Activated T-helper 9 cell treated with anti-CD3 and anti-CD28 coated beads, Interleukin-2, amount 50 U/mL, for 16 hours (primary cell): ENCODE results near the gene CLDN6.

ENCODE experiments used
- DNase-seq: peaks from one replicate; pipeline ENCODE4 v3.0.0-alpha.2; 2020; ENCODE audit warnings: low read depth

Gene CLDN6

DNA sequence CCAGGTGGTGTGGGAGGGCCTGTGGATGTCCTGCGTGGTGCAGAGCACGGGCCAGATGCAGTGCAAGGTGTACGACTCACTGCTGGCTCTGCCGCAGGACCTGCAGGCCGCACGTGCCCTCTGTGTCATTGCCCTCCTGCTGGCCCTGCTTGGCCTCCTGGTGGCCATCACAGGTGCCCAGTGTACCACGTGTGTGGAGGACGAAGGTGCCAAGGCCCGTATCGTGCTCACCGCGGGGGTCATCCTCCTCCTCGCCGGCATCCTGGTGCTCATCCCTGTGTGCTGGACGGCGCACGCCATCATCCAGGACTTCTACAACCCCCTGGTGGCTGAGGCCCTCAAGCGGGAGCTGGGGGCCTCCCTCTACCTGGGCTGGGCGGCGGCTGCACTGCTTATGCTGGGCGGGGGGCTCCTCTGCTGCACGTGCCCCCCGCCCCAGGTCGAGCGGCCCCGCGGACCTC, 4.5 kb downstream of the CLDN6 start:
- DNase-seq, result no peak

DNA sequence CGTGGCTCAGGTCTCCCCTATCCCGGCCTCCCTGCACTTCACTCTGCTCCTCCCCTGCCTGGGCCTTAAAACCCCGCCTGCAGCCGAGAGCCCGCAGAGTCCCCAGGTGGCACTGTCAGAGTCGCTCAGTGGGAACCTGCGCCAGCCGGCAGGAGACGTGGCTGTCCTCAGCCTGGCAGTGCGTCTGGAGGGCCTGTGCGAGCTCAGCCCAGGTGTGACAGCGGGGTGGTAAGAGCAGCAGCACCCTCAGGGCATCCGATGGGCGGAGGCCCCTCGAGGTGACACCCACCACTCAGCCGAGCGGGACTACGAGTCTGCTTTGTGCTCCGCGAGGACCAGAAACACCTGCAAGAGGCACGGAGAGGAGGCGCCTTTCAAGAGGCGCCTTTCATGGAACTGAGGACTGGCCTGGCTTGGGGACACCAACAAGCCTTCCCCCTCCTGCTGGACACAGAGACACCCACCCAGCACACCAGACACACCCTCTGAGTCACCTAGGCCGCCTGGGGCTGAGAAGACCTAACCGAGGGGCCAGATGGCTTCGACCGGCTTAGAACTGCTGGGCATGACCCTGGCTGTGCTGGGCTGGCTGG, 5.1 kb downstream of the CLDN6 start, which contains the start of gene CLDN9:
Gene CLDN9 (plus strand): TSS at position 96 of the 593 bp plus-strand sequence. CDS start 440 bp downstream, at position 536.
- DNase-seq, result no peak

DNA sequence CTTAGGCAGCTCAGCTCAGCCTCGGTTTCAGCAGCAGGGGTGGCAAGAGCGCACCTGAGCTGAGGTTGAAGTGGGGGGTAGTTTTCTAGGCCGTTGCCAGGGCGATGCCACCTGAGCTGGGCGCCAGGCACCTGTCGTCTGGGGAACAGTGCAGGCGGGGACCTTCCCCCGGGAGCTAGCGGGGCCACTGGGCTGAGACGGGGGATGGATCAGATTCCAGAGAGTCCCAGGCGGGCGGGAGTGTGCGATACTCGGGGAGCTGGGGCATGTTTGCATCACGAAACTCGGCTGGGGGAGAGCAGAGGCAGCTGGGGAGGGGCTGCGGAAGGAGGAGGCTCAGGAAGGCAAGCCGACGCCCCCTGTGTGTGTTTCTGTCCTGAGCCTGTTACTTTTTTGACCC, 5.7 kb downstream of the CLDN6 start:
- DNase-seq, result no peak

DNA sequence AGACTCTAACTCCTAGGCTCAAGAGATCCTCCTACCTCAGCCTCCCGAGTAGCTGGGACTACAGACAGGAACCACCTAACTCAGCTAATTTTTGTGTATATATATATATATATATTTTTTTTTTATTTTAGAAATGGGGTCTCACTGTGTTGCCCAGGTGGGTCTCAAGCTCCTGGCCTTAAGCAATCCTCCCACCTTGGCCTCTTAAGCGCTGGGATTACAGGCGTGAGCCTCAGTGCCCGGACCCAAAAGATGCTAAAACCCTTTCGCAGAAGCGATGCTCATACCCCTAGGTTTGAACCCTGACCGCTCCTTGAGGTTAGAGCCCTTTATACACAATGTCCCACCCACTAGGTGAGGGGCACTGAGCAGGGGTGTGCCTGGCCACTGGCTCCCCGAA, 7.5 kb downstream of the CLDN6 start:
- DNase-seq, result no peak

DNA sequence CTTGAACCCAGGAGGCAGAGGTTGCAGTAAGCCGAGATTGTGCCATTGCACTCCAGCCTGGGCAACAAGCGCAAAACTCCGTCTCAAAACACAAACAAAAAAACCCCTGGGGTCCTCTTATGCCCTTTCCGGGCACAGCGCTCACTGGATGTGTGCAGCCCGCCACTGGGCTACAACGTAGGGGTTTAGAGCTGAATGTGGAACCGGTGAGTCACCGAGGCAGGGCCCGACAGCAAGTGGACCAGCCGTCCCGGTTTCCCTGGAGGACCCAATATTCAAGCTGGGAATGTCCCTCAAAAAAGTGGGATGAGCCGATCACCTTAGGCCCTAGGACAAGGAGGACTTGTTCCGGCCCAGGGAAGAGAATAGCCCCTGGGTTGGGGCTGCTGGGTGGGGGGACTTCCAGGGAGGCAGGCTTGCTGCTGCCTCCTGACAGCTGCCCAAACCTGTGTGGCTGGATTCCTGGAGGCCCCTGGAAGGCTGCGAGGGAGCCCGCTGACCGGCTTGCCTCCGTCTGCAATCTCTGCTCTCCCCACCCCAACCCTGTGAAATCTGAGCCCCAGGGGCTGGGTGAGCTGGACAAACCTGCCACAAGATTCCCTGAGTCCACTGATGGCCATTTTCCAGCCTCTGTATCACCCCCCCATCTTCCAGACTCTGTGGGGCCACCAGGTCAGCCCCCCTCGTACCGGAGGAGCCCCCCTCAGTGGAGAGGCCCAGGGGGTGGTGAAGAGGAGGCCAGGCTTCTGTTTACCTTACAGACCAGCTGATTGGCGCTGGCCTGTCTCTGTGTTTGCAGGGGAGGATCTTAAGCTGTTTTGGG, 8.2 kb downstream of the CLDN6 start:
- DNase-seq, result no peak

DNA sequence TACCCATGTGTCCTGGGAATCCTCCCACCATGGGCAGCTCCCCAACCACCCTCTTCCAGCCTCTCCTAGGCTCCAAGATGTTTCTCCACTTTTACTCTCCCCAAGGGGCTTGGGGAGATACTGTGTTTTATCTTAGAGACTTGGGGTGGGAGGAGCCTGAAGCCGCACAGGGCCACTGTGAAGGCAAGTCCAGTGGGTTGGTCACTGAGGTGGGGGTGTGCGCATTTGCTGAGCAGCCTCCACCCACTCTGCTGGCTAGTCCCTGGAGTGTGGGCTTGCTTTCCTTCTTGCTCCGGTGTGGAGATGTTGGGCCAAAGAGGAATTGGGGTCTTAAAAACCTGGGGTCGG, 9.3 kb downstream of the CLDN6 start:
- no peak for DNase-seq

DNA sequence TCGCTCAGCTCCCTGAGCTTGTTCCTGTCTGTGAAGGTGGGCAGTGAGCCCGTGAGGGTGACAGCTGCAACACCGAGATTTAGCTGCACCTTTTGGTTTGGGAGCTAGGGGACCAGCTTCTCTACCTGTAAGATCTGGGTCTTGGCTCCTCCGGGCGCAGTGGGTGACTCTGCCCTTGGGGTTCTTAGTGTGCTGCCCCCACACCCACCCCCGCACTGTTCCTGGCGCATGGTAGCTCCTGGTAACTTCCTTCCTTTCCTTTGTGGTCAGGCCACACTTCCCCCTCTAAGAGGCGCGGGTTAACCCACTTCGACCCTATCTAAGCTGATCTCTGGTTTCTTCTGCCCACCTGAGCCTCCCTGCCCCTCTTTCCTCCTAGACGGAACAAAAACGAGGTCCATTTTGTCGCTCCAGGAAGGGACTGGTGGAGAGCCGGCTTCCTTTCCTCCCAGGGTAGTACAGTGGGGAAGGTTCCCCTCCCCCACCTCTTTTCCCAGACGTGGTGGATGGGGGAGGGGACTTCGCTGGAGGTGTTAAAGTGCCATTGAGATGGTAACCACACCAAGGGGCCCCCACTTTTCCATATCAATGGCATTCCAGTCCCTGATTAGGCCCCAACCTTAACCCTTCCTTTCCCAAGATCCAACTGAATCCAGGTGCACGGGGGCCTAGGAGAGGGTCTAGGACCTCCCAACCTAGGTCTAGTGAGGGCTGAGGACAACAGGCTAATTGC, 9.9 kb downstream of the CLDN6 start:
- no peak for DNase-seq

DNA sequence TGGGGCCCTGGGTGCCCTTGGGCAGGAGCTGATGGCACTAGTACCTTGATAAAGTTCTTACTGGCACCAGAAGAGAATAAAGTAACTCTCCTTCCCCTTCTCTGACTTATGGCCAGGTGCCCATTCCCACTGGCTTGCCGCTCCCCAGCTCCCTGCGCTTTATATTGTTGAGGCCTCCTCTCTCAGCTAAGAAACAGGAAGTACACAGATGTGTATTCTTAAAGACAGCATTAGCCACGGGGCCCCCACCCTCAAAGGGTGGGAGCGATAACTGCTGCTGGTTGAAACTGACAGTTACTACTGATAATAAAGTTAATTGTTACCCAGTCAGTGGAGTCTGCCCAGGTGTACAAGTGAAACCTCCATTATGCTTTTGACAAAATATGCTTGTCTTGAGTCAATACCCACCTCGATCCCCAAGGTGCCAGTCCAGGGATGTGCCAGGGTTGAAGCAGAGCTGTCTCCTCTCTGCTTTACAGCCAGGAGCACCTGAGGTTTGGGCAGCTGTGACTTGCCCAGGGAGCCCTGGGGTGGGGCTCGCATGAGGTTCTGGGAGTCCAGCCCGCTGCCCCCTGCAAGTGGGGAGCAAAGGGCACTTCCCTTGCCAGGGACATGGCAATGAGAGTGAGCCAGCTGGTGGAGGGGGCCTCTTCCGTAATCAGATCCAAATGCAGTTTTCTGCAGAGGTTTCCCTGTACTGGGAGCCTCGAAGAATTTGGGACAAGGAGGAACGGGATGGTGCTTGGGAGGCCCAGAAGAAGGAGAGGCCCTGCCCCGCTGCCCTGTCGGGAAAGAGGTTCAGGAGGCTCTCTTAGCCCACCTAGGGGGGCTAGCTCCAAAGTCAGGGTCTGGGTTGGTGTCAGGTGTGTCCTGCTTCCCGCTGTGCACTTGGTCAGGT, 10.7 kb downstream of the CLDN6 start:
- no peak for DNase-seq

DNA sequence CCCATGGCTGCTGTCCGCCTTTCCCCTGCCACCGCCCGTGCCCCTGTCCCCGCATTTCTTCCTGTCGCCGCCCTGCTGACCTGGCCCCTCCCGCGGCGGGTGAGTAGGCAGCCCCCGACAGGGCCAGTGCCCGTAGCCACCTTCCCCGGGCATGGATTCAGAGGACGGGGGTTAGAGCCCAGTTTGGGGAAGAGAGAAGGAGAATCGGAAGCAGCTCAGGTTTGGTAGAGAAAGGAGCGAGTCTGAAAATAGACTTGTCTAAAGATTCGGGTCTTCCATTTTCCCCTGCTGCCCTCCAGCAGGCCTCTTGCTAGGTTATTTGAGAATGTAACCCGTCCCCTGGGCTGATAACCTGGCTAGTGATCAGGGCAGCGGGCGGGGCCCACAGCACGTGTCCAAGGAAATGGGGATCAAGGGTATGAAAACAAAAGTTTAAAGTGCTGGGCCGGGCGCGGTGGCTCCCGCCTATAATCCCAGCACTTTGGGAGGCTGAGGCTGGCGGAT, 13.2 kb downstream of the CLDN6 start:
- DNase-seq, result no peak

DNA sequence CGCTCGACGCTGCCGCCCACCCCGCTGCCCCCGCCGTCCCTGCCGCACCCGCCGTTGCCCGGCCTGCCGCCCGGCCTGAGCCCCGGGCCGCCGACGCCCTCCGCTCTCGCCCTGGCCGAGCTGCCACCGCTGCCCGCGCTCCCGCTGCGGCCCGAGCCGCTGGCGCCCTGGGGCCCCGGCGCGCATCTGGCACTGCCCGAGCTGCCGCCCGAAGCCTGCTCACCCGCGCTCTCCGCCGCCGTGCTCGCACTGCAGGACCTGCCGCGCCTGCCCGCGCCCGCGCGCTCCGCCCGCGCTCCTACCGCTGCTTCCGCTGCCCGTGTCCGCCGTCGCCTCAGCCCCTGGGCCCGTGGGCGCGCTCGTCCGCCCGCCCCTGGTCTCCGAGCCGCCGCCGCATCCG, 13.7 kb downstream of the CLDN6 start:
- no peak for DNase-seq

DNA sequence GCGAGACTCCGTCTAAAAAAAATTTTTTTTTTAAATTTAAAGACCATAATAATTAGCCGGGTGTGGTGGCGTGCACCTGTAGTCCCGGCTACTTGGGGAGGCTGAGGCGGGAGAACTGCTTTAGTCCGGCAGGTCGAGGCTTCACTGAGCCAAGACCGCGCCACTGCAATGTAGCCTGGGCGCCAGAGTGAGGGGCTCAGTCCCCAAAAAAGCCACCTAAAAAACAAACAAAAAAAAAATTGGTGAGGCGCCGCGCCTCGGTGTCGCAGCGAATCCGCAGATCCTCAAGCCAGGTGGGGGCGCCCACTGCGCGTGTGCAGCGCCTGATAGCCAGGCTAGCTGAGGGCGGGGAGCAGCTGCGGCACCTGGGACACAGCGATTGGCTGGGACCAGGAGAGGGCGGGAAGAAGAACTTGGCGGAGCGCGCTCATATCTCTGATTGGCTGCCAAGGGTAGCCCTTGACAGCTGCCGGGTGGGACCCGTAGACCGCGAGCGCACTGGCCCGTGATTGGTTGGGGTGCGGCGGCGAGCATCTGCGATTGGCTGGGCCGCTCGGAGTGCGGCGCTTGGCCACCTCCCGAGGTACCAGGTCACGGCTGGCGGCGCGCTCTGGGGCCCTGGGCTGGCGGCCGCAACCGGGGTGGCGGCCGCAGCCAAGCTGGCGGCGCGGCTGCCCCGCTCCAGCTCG, 14.3 kb downstream of the CLDN6 start:
- peak; percentile 92 for DNase-seq

DNA sequence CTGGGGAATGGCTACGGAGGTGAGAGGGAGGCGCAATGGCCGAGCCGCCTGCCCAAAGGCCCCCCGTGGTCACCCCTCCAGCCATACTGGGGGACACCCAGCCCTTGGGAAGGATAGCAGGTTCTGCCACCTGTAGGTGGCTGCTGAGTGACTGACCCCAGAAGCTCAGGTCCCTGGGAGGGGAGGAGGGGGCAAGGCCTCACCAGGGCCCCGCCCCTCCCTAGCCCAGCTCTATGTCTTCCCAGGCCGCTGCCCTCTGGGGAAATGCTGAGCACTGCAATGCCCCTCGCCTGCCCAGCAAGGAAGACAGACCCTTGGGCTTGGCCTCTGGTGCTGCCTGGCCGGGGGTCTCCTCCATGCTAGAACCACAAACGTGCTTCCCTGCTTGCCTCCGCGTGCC, 16.7 kb downstream of the CLDN6 start:
- DNase-seq, result no peak

DNA sequence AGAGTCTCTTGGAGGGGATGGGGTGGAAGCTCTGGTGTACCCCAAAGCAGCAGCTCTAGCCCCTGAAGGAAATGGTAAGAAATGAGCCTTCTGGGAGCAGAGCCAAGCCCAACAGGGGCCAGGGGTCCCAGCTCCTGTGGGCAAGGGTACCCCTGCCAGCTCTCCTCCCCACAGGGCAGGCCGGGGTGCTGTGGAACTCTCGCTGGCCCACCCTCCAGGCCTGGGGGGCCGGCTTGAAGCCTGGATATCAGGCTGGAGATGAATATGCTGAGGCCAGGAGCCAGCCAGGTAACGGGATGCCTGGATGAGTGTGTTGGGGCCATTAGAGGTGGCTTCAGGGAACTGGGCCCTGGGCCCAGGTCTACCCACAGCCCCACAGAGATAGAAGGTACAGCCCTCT, 17.4 kb downstream of the CLDN6 start:
- DNase-seq, result no peak

DNA sequence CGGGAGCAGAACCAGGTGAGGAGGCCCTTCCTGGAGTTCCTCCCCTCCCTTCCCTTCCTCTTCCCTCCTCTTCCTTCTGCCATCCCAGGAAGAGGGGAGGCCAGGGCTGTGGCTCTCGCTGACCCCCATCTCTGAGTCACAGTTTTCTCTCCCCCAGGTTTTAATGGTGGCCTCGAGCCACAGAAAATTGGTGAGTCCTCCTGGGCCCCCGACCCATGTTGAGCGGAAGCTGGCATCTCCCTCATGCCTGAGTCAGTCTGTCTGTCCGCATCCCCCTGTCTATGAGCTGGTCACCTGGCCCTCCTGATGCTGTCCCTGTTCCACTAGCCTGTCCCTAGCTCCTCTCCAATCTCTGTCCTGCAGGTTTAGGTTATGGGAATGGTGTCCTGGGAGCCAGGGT, 18.1 kb downstream of the CLDN6 start:
- no peak for DNase-seq

DNA sequence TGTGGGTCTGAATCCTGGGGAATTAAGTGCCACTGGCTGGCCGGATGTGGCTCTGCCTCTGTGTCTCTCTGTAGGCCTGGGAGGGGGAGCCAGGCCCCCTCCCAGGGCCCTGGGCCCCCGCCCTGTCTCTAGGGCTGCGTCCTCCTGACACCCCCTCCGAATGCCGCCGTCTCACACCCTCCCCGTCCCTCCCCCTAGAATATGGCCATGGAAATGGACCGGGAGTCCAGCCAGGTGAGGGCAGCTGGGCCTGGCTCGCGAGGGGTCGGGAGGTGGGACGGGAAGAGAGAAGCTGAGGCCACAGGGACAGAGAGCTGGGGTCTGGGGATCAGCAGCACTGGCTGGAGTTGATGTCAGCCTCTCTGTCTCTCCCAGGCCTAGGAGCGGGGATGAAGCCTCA, 21.7 kb downstream of the CLDN6 start:
- no peak for DNase-seq

DNA sequence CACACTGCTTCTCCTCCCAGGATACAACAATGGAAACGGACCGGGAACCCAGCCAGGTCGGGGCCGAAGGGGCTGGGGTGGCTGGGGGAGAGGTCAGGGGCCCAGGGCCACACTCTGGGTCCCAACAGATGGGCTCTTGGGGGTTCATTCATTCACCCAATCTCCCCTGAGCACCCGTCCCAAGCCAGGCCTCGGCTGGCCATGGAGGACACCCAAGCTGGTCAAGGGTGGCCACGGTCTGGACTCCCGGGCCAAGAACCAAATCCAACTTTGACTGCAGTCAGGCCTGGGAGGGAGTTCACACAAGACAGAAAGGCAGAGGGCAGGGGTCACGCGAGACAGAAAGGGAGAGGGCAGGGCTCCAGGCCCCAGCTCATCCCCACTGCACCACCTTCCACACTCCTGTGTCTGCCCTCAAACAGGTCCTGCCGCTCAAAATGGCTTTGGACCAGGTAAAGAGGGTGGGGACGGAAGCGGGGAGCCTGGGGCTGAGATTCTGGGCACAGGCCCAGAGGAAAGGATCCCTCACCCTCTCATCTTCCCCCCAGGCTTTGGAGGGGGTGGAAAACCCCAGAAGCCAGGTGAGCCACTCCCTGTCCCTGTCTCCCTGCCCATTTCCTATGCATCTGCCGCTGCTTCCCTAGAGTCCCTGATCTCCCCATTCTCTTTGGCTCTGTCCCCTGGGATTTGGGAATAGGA, 25.5 kb downstream of the CLDN6 start:
- no peak for DNase-seq

DNA sequence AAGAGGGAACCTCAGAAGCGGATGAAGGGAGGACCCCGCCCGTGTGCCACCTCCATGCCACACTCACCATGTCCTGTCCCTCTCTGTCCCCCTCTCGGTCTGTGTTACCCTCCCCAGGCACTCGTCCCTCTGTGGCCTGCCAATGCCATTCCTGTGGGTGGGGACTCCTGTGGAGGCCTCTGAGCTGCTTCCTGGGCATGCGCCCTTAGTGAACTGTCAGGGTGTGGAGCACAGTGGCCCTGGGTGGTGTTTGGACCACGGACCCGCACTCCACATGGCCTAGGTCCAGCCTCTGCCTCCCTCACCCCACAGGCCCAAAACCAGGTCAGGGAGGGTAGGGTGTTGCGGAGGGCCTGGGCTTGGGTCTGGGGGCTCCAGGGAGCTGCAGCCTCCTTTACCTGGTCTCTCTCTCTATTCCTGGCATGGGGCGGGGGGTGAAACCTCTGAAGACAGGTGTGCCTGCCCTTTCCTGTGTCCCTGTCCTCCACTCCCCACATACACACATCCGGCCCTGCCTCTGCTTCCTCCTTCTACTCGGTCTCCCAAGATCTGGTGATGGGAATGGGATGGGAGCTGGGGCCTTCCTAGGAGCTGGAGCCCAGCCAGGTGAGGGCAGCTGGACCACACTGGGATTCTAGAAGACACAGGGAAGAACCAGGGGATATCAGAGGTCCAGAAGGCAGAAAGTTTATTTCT, 26.3 kb downstream of the CLDN6 start:
- DNase-seq, result no peak

DNA sequence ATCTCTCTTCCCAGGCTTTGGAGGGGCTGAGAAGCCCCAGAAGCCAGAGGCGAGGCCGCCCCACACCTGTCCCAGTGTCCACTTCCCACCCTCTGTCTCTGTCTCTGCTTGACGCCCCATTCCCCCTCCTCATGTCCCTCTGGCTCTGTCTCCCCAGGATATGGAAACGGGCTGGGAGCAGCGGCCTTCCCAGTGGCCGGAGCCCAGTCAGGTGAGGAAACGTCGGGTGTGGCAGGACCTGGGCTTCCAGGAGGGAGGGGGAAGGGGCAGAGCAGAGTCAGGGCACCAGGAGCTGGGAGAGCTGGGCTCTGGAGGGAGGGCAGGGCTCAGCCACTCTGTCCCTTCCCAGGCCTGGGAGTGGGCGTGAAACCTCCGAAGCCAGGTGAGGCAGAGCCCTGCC, 27.1 kb downstream of the CLDN6 start:
- DNase-seq, result no peak

DNA sequence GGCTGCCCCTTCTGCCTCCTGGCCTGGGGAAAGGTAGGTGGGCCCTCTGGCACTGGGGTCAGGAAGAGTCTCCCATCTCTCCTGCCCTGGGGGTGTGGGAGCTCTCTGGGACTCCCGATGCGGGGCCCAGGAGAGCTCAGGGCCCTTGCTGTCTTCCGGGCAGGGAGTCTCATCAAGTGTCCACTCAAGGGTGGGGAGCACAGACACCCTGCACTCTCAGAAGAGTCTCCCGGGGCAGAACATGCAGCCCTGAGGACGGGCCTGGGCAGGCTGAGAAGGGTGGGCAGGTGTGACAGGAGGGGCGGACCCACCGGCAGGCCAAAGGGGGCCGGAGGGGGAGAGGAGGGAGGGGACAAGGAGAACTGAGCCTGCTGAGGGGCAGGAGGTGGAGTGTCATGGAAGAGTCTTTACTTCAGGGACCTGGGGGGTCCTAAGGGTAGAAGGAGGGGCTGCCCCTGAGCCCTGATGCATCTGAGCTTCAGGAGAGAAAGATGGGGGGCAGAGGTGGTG, 29.3 kb downstream of the CLDN6 start:
- no peak for DNase-seq

DNA sequence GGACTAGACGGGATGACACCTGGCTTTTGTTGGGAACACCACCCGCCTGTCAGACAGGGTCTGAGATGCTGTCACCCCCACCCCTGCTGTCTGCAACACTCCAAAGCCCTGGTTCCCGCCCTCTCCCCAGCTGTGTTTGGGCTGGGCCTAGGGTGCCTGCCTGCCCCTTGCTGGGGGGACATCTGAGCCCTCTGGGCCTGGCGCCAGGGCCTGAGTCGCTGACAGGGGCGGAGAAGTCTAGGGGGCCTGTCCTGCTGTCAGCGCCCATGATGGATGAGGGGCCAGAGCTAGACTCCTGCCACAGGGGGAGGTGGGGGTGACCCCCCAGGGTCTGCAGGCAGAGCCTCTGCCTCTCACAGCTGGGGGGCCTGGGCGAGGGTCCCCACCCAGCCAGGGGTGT, 30.1 kb downstream of the CLDN6 start:
- DNase-seq, result no peak
